Measurements from ENCODE around the gene TENM3.

- TF ChIP-seq GATA2 (IDR thresholded peaks at IDR 0.05; ENCODE audit: low read depth, low read length) (no peak), GATA3 (IDR thresholded peaks at IDR 0.05; ENCODE audit: low read depth, low read length) (no peak)
These were observed 30.2 kb downstream of the TENM3 start for GRCh38 chr4:182273191-182273935.

All from SH-SY5Y (cell line).